Measurements from ENCODE around the gene FAM78B. TPM values are rescaled to one million over a fixed set of nuclear protein-coding genes. Genes with fewer than 3 reads are reported as not detected.

Gene FAM78B
- total RNA-seq, 1 donor from 2014 or later: 66.0 TPM

GRCh38 chr1:166136699-166137401 is 30.0 kb downstream of the FAM78B start:
- Mint-ChIP-seq H3K4me3 (ENCODE audit: unreplicated experiment) (peak overlapping the region; percentile 10), H3K27me3 (ENCODE audit: unreplicated experiment) (peaks cover 3% of the 10 kb centered on the region), H3K36me3 (ENCODE audit: unreplicated experiment) (peaks cover 9% of the 10 kb centered on the region), H3K27ac (ENCODE audit: unreplicated experiment) (peak overlapping the region; percentile 8), H3K4me1 (ENCODE audit: low read depth, unreplicated experiment) (peaks cover 19% of the 10 kb centered on the region), H3K9me3 (ENCODE audit: unreplicated experiment) (peaks cover 6% of the 10 kb centered on the region)
- TF ChIP-seq CTCF (IDR thresholded peaks at IDR 0.05; ENCODE audit: partially characterized antibody, unreplicated experiment): no peak
- DNase-seq: no peak

GRCh38 chr1:166136222-166136621 is 30.6 kb downstream of the FAM78B start:
- no peak for TF ChIP-seq CTCF (IDR thresholded peaks at IDR 0.05; ENCODE audit: partially characterized antibody, unreplicated experiment)
- DNase-seq: no peak
- H3K4me3 Mint-ChIP-seq (ENCODE audit: unreplicated experiment): peak overlapping the region; percentile 43
- peak overlapping the region; percentile 44 for H3K27ac Mint-ChIP-seq (ENCODE audit: unreplicated experiment)
- H3K36me3 Mint-ChIP-seq (ENCODE audit: unreplicated experiment): peaks cover 9% of the 10 kb centered on the region
- peaks cover 19% of the 10 kb centered on the region for H3K4me1 Mint-ChIP-seq (ENCODE audit: low read depth, unreplicated experiment)
- peaks cover 3% of the 10 kb centered on the region for H3K27me3 Mint-ChIP-seq (ENCODE audit: unreplicated experiment)
- H3K9me3 Mint-ChIP-seq (ENCODE audit: unreplicated experiment): peaks cover 6% of the 10 kb centered on the region

- Mint-ChIP-seq H3K4me3 (ENCODE audit: unreplicated experiment) (no peak overlapping the region), H3K36me3 (ENCODE audit: unreplicated experiment) (peaks cover 21% of the 10 kb centered on the region), H3K9me3 (ENCODE audit: unreplicated experiment) (peaks cover 8% of the 10 kb centered on the region), H3K27me3 (ENCODE audit: unreplicated experiment) (peaks cover 3% of the 10 kb centered on the region), H3K4me1 (ENCODE audit: low read depth, unreplicated experiment) (peaks cover 22% of the 10 kb centered on the region), H3K27ac (ENCODE audit: unreplicated experiment) (no peak overlapping the region)
- TF ChIP-seq CTCF (IDR thresholded peaks at IDR 0.05; ENCODE audit: partially characterized antibody, unreplicated experiment): no peak
- no peak for DNase-seq
Measured at GRCh38 chr1:166133857-166134256, 32.9 kb downstream of the FAM78B start.

GRCh38 chr1:166133276-166133841 is 33.4 kb downstream of the FAM78B start:
- Mint-ChIP-seq H3K27ac (ENCODE audit: unreplicated experiment) (no peak overlapping the region), H3K4me1 (ENCODE audit: low read depth, unreplicated experiment) (peaks cover 19% of the 10 kb centered on the region), H3K9me3 (ENCODE audit: unreplicated experiment) (peaks cover 8% of the 10 kb centered on the region), H3K4me3 (ENCODE audit: unreplicated experiment) (no peak overlapping the region), H3K27me3 (ENCODE audit: unreplicated experiment) (peaks cover 3% of the 10 kb centered on the region), H3K36me3 (ENCODE audit: unreplicated experiment) (peaks cover 25% of the 10 kb centered on the region)
- TF ChIP-seq CTCF (IDR thresholded peaks at IDR 0.05; ENCODE audit: partially characterized antibody, unreplicated experiment): peak; percentile 74
- no peak for DNase-seq

- H3K27me3 Mint-ChIP-seq (ENCODE audit: unreplicated experiment): peaks cover 3% of the 10 kb centered on the region
- no peak for DNase-seq
- H3K27ac Mint-ChIP-seq (ENCODE audit: unreplicated experiment): no peak overlapping the region
- peaks cover 16% of the 10 kb centered on the region for H3K4me1 Mint-ChIP-seq (ENCODE audit: low read depth, unreplicated experiment)
- no peak overlapping the region for H3K4me3 Mint-ChIP-seq (ENCODE audit: unreplicated experiment)
- H3K36me3 Mint-ChIP-seq (ENCODE audit: unreplicated experiment): peaks cover 25% of the 10 kb centered on the region
- H3K9me3 Mint-ChIP-seq (ENCODE audit: unreplicated experiment): peaks cover 8% of the 10 kb centered on the region
- no peak for TF ChIP-seq CTCF (IDR thresholded peaks at IDR 0.05; ENCODE audit: partially characterized antibody, unreplicated experiment)
Measured at GRCh38 chr1:166132496-166132895, 34.3 kb downstream of the FAM78B start.
